GDM1 (cell line): ENCODE results near the gene HBQ1.
"Not testable (repeated sequence)": the region's sequence is repeated elsewhere in the genome, so short reads cannot be mapped to it uniquely, and the experiment has no call there.

Experiments
- DNase-seq: peaks from one replicate; lab custom pipeline; 2025; lab: John Stamatoyannopoulos, UW

HBQ1 gene

GRCh38 chr16:180101-180675 lies at the start of gene HBQ1:
Gene HBQ1, plus strand, starts transcription at chr16:180459. Its CDS starts 28 bp downstream, at chr16:180487.
- peak; percentile 37 for DNase-seq

GRCh38 chr16:130533-131173 lies 49.6 kb upstream of the HBQ1 start:
- no peak for DNase-seq

GRCh38 chr16:132120-132519 lies 48.1 kb upstream of the HBQ1 start:
- no peak for DNase-seq

GRCh38 chr16:133716-134115 lies 46.5 kb upstream of the HBQ1 start:
- DNase-seq = no peak

- no peak for DNase-seq
Measured at GRCh38 chr16:138049-138417, 42.2 kb upstream of the HBQ1 start.

GRCh38 chr16:140175-140857 lies 39.9 kb upstream of the HBQ1 start:
- DNase-seq = no peak

GRCh38 chr16:142405-142967 lies 37.8 kb upstream of the HBQ1 start:
- DNase-seq = no peak

- no peak for DNase-seq
Measured at GRCh38 chr16:143047-143446, 37.2 kb upstream of the HBQ1 start.

GRCh38 chr16:143456-143855 lies 36.8 kb upstream of the HBQ1 start:
- no peak for DNase-seq

GRCh38 chr16:144797-145252 lies 35.4 kb upstream of the HBQ1 start:
- DNase-seq = no peak

- no peak for DNase-seq
Measured at GRCh38 chr16:146646-147045, 33.6 kb upstream of the HBQ1 start.

GRCh38 chr16:149024-149660 lies 31.1 kb upstream of the HBQ1 start:
- DNase-seq = no peak

- DNase-seq = no peak
Measured at GRCh38 chr16:152141-153128, 27.8 kb upstream of the HBQ1 start, which contains the start of gene HBZ. Gene HBZ, plus strand, starts transcription at chr16:152644. Its CDS starts 266 bp downstream, at chr16:152910.

GRCh38 chr16:153129-153521 lies 27.1 kb upstream of the HBQ1 start:
- not testable (repeated sequence) for DNase-seq

- DNase-seq = not testable (repeated sequence)
Measured at GRCh38 chr16:153550-154216, 26.6 kb upstream of the HBQ1 start.

- no peak for DNase-seq
Measured at GRCh38 chr16:154217-155030, 25.8 kb upstream of the HBQ1 start.

GRCh38 chr16:155031-155398 lies 25.2 kb upstream of the HBQ1 start:
- DNase-seq = no peak

GRCh38 chr16:159136-159849 lies 21.0 kb upstream of the HBQ1 start:
- no peak for DNase-seq

GRCh38 chr16:160242-160641 lies 20.0 kb upstream of the HBQ1 start:
- not testable (repeated sequence) for DNase-seq
